Left lung (tissue), 10 donors: ENCODE data around the gene VSIR. TPM values are rescaled to one million over a fixed set of nuclear protein-coding genes. Genes with fewer than 3 reads are reported as not detected.
A peak's percentile ranks its signal among the peaks of the same experiment; 100 is the strongest.

Experiments
- ATAC-seq: fragments of 200-7000 bp; cut with Tn5 transposase; one replicate; pipeline ENCODE4 v1.9.1; 2020; ENCODE audit warnings: moderate library complexity
- DNase-seq, 4 donors: peaks; one replicate each; pipeline ENCODE4 v3.0.0-alpha.2; 2013 to 2020
- H3K27ac ChIP-seq, 2 donors: fragments of 200-600 bp; sonication (generic) in 1 of 2; one replicate each; pipeline versions ENCODE4 v1.5.0 to v1.8.0; 2020 to 2021
- H3K27me3 ChIP-seq, 2 donors: fragments of 200-600 bp; sonication (generic) in 1 of 2; one replicate each; pipeline versions ENCODE4 v1.5.0 to v1.8.0; 2020 to 2021
- H3K36me3 ChIP-seq, 2 donors: fragments of 200-600 bp; sonication (generic) in 1 of 2; one replicate each; pipeline versions ENCODE4 v1.5.0 to v1.8.0; 2020 to 2021
- H3K4me1 ChIP-seq, 2 donors: fragments of 200-600 bp; one replicate each; pipeline ENCODE4 v1.8.0; 2021
- H3K4me3 ChIP-seq, 2 donors: fragments of 200-600 bp; sonication (generic) in 1 of 2; one replicate each; pipeline versions ENCODE4 v1.5.0 to v1.8.0; 2020 to 2021; ENCODE audit warnings: mild to moderate bottlenecking in 1 of 2
- H3K9me3 ChIP-seq, 2 donors: fragments of 200-600 bp; sonication (generic) in 1 of 2; one replicate each; pipeline versions ENCODE4 v1.5.0 to v1.8.0; 2020 to 2021
- intact Hi-C, 2 donors: fragments of 100-400 bp; cut with DNase I; formaldehyde crosslinking; loops; one replicate each; pipeline versions ENCODE4 v1.11.2 to v1.14.2; 2022
- polyA plus RNA-seq, 6 donors: library from polyadenylated mRNA; unstranded; fragments of 120-200 nt; gene quantifications; one replicate each; pipeline ENCODE4 v1.2.1, GENCODE V29; 2013; ENCODE audit not compliant: insufficient read length in 6 of 6
- total RNA-seq, 2 donors: library from RNA; stranded (reverse); fragmentation: NEBNext Ultra II Directional; extraction: Animal tissue kit (Norgen Biotek cat#: 25700); gene quantifications; one replicate each; pipeline ENCODE4 v1.2.1, GENCODE V29; 2021
- TF ChIP-seq, protein P1 (sequence below), 2 donors: fragments of 200-600 bp; sonication (generic) in 1 of 2; IDR thresholded peaks; one replicate each; pipeline versions ENCODE4 v1.5.0 to v1.8.0; 2021; ENCODE audit warnings: antibody characterized with exemption in 2 of 2
- donor health status: DM: no; HTN: yes; CAD: no.
- donor health status: DM: no; HTN: no; CAD: no.

The VSIR gene
- total and polyA plus RNA-seq, 8 donors, result 29.9 to 133 (median 37.2) TPM

DNA sequence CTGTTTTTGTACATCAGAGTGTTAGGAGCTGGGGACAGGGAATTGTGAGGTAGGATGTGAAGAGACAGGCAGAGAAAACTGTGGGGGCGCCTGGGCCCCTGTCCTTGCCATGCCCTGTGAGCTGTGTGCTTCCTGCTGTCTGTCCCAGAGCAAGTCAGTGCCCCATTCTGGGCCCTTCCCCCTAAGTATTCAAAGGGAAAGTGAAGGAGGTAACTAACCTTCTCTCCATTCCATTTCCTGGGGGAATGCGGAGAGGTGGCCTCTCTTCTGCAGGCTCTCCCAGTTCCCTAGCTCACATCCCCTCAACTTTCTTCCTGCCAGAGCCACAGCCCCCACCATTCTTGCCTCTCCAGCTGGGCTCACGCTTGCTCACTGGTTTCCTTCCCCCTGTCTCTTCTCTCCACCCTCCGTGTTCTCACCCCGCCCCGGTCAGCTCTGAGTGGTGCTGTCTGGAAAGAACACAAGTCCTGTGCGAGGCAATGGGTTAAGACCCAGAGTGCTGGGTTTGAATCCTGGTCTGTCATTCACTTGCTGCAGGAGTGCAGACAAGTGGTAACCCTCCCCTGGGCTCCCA is 9.7 kb upstream of the VSIR start:
- peak; percentile 48 for ATAC-seq
- intact Hi-C loops, result no loop called here
- no peaks in the 10 kb centered on the region for H3K27me3 ChIP-seq

DNA sequence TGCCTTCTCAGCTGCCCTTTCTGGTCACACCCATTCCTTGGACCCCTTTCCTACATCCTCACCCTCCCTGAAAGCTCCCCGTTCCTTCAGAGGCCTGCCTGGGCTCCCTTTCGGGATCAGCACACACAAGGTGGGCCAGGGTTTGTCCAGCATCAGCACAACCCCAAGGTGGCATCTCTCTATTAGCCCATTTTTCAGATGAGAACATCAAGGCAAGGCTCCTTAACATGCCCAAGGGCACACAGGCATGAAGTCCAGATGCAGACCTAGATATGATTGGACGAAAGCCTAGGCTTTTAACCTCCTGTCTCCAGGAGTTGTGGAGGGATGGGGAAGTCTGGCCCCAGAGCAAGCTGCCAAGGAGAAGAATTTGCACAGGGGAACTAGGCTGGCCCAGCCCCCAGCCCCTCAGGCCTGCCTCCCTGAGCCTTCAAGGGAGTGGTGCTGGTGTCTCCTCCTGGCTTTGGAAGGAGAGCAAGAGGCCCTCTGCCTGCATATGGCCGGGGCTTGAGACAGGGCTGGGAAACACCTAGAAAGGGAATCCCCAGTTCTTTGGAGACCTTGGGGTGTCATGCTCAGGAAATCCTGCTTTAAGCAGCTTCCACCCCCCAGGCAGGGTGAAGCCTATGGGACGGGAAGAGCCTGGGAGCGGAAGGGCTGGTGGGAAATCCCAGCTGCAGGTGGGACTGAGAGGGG is 9.0 kb upstream of the VSIR start:
- TF ChIP-seq, protein P1, sequence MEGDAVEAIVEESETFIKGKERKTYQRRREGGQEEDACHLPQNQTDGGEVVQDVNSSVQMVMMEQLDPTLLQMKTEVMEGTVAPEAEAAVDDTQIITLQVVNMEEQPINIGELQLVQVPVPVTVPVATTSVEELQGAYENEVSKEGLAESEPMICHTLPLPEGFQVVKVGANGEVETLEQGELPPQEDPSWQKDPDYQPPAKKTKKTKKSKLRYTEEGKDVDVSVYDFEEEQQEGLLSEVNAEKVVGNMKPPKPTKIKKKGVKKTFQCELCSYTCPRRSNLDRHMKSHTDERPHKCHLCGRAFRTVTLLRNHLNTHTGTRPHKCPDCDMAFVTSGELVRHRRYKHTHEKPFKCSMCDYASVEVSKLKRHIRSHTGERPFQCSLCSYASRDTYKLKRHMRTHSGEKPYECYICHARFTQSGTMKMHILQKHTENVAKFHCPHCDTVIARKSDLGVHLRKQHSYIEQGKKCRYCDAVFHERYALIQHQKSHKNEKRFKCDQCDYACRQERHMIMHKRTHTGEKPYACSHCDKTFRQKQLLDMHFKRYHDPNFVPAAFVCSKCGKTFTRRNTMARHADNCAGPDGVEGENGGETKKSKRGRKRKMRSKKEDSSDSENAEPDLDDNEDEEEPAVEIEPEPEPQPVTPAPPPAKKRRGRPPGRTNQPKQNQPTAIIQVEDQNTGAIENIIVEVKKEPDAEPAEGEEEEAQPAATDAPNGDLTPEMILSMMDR (IDR thresholded peaks at IDR 0.05), result no peak
- ATAC-seq (no peak), DNase-seq (no peak)
- peaks cover 0 to 44% of the 10 kb centered on the region in 2 donors for H3K4me1 ChIP-seq
- H3K27ac ChIP-seq, result peak overlapping the region in 1 of 2 donors; percentile 9
- H3K4me3 ChIP-seq, result no peak overlapping the region
- H3K27me3 ChIP-seq, result no peaks in the 10 kb centered on the region
- intact Hi-C loops, result no loop called here
- no peaks in the 10 kb centered on the region for H3K9me3 ChIP-seq
- H3K36me3 ChIP-seq, result no peaks in the 10 kb centered on the region

More for the DNA sequence above, 9.7 kb upstream of the VSIR start:
- peak overlapping the region in 1 of 2 donors; percentile 9 for H3K27ac ChIP-seq
- no peaks in the 10 kb centered on the region for H3K36me3 ChIP-seq
- peaks cover 0 to 38% of the 10 kb centered on the region in 2 donors for H3K4me1 ChIP-seq
- no peak overlapping the region for H3K4me3 ChIP-seq
- TF ChIP-seq, protein P1 (IDR thresholded peaks at IDR 0.05), result no peak
- H3K9me3 ChIP-seq, result no peaks in the 10 kb centered on the region
- DNase-seq, result no peak

DNA sequence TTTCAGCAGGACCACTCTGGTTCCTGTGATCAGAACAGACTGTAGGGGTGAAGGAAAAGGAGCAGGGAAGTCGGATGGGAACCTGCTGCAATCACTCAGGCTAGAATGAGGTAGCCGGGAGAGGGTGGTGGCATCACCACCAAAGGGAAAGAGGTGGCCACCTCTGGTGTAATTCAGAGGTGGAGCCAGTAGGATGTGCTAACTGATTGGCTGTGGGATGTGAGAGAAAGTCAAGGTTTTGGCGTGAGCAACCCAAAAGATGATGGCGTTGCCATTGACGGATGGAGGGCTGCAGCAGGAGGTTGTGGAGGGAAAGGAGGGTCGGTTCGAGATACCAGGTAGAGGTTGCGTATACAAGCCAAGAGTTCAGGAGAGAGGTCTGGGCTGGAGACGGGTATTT is 7.4 kb upstream of the VSIR start:
- no peak overlapping the region for H3K27ac ChIP-seq
- H3K4me3 ChIP-seq, result no peak overlapping the region
- ATAC-seq, result no peak
- no peaks in the 10 kb centered on the region for H3K9me3 ChIP-seq
- no peaks in the 10 kb centered on the region for H3K27me3 ChIP-seq
- H3K36me3 ChIP-seq, result no peaks in the 10 kb centered on the region
- DNase-seq, result no peak
- H3K4me1 ChIP-seq, result peaks cover 0 to 61% of the 10 kb centered on the region in 2 donors
- intact Hi-C loops, result no loop called here
- TF ChIP-seq, protein P1 (IDR thresholded peaks at IDR 0.05), result no peak

DNA sequence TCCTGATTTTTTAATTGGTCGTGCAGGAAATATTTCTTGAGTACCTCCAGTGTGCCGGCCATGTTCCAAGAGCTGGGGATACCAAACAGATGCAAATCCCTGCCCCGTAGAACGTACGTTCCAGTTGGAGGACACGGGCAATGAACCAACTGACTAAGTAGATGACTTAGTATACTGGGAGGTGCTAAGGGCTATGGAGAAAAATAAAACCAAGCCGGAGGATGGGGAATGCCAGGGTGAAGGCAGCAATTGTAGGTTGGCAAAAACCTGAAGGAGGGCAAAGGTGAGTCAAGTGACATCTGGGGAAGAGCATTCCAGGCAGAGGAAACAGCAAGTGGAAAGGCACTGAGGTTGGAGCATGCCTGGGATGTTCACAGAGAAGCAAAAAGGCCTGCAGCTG is 6.8 kb upstream of the VSIR start:
- H3K4me3 ChIP-seq, result no peak overlapping the region
- DNase-seq, result no peak
- H3K27me3 ChIP-seq, result no peaks in the 10 kb centered on the region
- no peaks in the 10 kb centered on the region for H3K9me3 ChIP-seq
- H3K36me3 ChIP-seq, result no peaks in the 10 kb centered on the region
- H3K4me1 ChIP-seq, result peaks cover 0 to 67% of the 10 kb centered on the region in 2 donors
- no peak for ATAC-seq
- TF ChIP-seq, protein P1 (IDR thresholded peaks at IDR 0.05), result no peak
- intact Hi-C loops, result no loop called here
- no peak overlapping the region for H3K27ac ChIP-seq

DNA sequence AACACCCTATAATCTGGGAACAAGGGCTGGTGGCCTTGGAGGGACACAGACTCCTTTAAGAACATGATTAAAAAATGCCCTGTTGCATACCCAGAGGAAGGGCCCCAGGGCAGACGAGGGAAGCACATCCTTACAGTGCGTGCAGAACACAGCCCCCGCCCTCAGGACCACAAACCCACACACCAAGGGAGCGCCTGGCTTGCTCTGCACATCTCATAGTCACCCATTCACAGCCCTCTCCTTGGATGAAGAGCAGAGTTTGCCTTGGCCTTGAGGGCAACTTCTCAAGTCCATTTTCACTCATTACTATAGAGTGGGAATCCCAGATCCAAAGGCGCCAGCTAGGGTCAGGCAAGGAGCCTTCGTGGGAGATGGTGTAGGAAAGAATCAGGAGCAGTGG is 6.3 kb upstream of the VSIR start:
- Histone ChIP-seq H3K4me3 (no peak overlapping the region), H3K4me1 (peaks cover 0 to 72% of the 10 kb centered on the region in 2 donors), H3K36me3 (no peaks in the 10 kb centered on the region), H3K9me3 (no peaks in the 10 kb centered on the region), H3K27me3 (no peaks in the 10 kb centered on the region), H3K27ac (no peak overlapping the region)
- TF ChIP-seq, protein P1 (IDR thresholded peaks at IDR 0.05), result no peak
- no peak for ATAC-seq
- no peak for DNase-seq
- intact Hi-C loops, result no loop called here
